Activated T-cell treated with anti-CD3 and anti-CD28 coated beads for 1 hour (primary cell): Measurements from ENCODE around the gene CDKN2D.

Source experiments
- DNase-seq: peaks from one replicate; pipeline ENCODE4 v3.0.0-alpha.2; 2020; ENCODE audit warnings: low read depth

The CDKN2D gene

GRCh38 chr19:10520652-10521318 is 48.0 kb downstream of the CDKN2D start:
- no peak for DNase-seq

- DNase-seq: no peak
Observed at GRCh38 chr19:10519421-10519820, 49.4 kb downstream of the CDKN2D start.

- no peak for DNase-seq
Observed at GRCh38 chr19:10518444-10519361, 50.1 kb downstream of the CDKN2D start.

DNA sequence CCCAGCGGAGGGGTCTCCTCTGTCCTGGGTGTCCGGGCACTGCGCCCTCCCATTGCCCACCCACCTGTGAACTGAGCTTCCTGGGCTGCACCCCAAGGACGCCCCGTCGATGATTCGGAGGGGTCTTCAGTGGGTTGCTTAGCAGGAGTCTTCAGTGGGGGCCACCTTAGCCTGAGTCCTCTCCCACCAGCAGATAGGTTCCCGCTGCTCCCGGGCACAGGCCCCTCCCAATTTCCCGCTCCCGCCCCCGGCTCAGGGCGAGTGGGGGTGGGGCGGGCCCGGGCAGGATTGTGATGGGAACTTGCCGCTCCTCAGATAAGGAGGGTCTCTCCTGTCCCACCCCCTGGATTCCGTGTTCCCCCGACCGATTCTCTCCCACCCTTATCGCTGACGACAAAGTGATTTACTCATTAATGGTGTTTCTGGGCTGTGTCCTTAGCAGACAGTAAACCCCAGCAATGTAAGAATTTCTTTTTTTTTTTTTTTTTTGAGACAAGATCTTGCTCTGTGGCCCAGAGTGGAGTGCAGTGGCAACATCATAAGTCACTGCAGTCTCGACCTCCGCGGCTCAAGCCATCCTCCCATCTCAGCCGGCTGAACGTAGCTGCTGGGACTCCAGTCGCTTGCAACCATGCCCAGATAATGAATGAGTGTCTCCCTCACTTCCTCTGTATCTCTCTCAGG is 50.9 kb downstream of the CDKN2D start:
- DNase-seq: no peak

- no peak for DNase-seq
Observed at GRCh38 chr19:10517361-10517759, 51.4 kb downstream of the CDKN2D start, which contains the start of gene S1PR5. TSS of gene S1PR5 (minus strand) at chr19:10517447. CDS start at chr19:10515011, 2,436 bp downstream.

- no peak for DNase-seq
Observed at GRCh38 chr19:10516671-10517286, 52.0 kb downstream of the CDKN2D start.
